A673 (cell line): ENCODE measurements around the gene CTRL. TPM values are rescaled to one million over a fixed set of nuclear protein-coding genes. Genes with fewer than 3 reads are reported as not detected.

ENCODE experiments used
- Bru-seq: library from RNA; stranded (reverse); fragments of 400-500 nt; gene quantifications from one replicate; lab custom pipeline; 2021; lab: Mats Ljungman, UMichigan
- BruChase-seq, 2 experiments: library from RNA; stranded (reverse); fragments of 400-500 nt; gene quantifications; one replicate each; lab custom pipeline; 2021; lab: Mats Ljungman, UMichigan
- BruUV-seq: library from RNA; stranded (reverse); fragments of 400-500 nt; replicated peaks from 2 replicates; lab custom pipeline; 2021; lab: Mats Ljungman, UMichigan
- CTCF ChIA-PET: fragments of 300-600 bp; sonication (Branson Sonifier 250); formaldehyde crosslinking; loops from one replicate; lab custom pipeline; 2022; ENCODE audit warnings: antibody characterized with exemption; lab: Charles Lee
- POLR2A ChIA-PET: fragments of 300-600 bp; sonication (Branson Sonifier 250); formaldehyde crosslinking; loops from one replicate; lab custom pipeline; 2022; ENCODE audit warnings: antibody characterized with exemption; ENCODE audit not compliant: low non-redundant PET; lab: Charles Lee
- DNase-seq: peaks from one replicate; pipeline ENCODE4 v3.0.0-alpha.2; 2015; ENCODE audit warnings: low spot score
- H3K27ac ChIP-seq: fragments of 200-600 bp; sonication (generic); 2 replicates; pipeline ENCODE4 v1.5.1; 2016; ENCODE audit warnings: mixed run types, low read depth, mild to moderate bottlenecking, mixed read lengths, antibody characterized with exemption, low read length; ENCODE audit not compliant: poor library complexity, severe bottlenecking
- H3K27me3 ChIP-seq: fragments of 200-600 bp; sonication (generic); replicated peaks from 2 replicates; pipeline ENCODE4 v1.6.1; 2017; ENCODE audit warnings: mixed run types, low read depth, mild to moderate bottlenecking, mixed read lengths, antibody characterized with exemption, low read length; ENCODE audit not compliant: insufficient read depth, poor library complexity
- H3K36me3 ChIP-seq: fragments of 200-600 bp; sonication (generic); 2 replicates; pipeline ENCODE4 v1.6.1; 2016; ENCODE audit warnings: mixed run types, mild to moderate bottlenecking, mixed read lengths, antibody characterized with exemption, low read length; ENCODE audit not compliant: insufficient read depth, poor library complexity, severe bottlenecking
- H3K4me1 ChIP-seq: fragments of 200-600 bp; sonication (generic); 2 replicates; pipeline ENCODE4 v1.6.1; 2017; ENCODE audit warnings: mixed run types, mild to moderate bottlenecking, mixed read lengths, antibody characterized with exemption, low read length; ENCODE audit not compliant: insufficient read depth, poor library complexity, severe bottlenecking
- H3K4me3 ChIP-seq: fragments of 200-600 bp; sonication (generic); 2 replicates; pipeline ENCODE4 v1.5.1; 2016; ENCODE audit warnings: low read depth, mixed run types, mild to moderate bottlenecking, mixed read lengths, low read length; ENCODE audit not compliant: poor library complexity, severe bottlenecking
- H3K9me3 ChIP-seq: fragments of 200-600 bp; sonication (generic); 2 replicates; pipeline ENCODE4 v1.6.1; 2016; ENCODE audit warnings: mixed run types, low read depth, mild to moderate bottlenecking, mixed read lengths, antibody characterized with exemption, low read length; ENCODE audit not compliant: poor library complexity, severe bottlenecking
- EZH2 ChIP-seq: fragments of 200-600 bp; sonication (generic); IDR thresholded peaks from 2 replicates; pipeline ENCODE4 v1.6.1; 2017; ENCODE audit warnings: borderline replicate concordance, low read depth, mild to moderate bottlenecking, mixed read lengths, antibody characterized with exemption, low read length; ENCODE audit not compliant: poor library complexity, severe bottlenecking
- intact Hi-C: fragments of 100-400 bp; cut with micrococcal nuclease; formaldehyde crosslinking; loops from one replicate; pipeline ENCODE4 v1.10.0; 2022; ENCODE audit not compliant: unreplicated experiment
- long read RNA-seq: library from polyadenylated mRNA; stranded (forward); transcript quantifications from one replicate; pipeline ENCODE4 v2.0.0, GENCODE V29; 2022
- total RNA-seq: library from RNA; stranded (reverse); gene quantifications from 2 replicates; pipeline ENCODE4 v1.2.3, GENCODE V29; 2021
- TF ChIP-seq, protein P1 (sequence below): fragments of 300-800, 200-600 bp; sonication (generic); conservative IDR thresholded peaks from 2 replicates; pipeline ENCODE4 v1.5.1; 2017; ENCODE audit warnings: low read depth, mild to moderate bottlenecking, antibody characterized with exemption, low read length, moderate library complexity, mixed read lengths

The CTRL gene
- total RNA-seq (2.9 and 3.2 TPM in 2 replicates), Bru-seq, nascent RNA (percentile 43 among the genes with signal in this experiment), BruChase-seq, experiment 1, labeled RNA remaining after a 2-hour chase (percentile 52 among the genes with signal in this experiment), BruChase-seq, experiment 2, labeled RNA remaining after a 6-hour chase (percentile 59 among the genes with signal in this experiment)
- long read RNA-seq, result 0 reads

- no peak for DNase-seq
- H3K27ac ChIP-seq, result no peak within 1 kb of the TSS
- H3K4me1 ChIP-seq, result peaks cover 14% of the 10 kb centered on the region
- intact Hi-C loops, result no loop called here
- ChIA-PET POLR2A (no interaction called here), CTCF (interaction anchor here (0.5 to 2.6 kb wide), 2 partner anchors 47 to 112 kb away, joined by 7 to 12 read pairs; partner anchors contain the start of gene NRN1L)
- H3K9me3 ChIP-seq, result no peaks in the 10 kb centered on the region
- TF ChIP-seq EZH2, result no peak
- TF ChIP-seq, protein P1, sequence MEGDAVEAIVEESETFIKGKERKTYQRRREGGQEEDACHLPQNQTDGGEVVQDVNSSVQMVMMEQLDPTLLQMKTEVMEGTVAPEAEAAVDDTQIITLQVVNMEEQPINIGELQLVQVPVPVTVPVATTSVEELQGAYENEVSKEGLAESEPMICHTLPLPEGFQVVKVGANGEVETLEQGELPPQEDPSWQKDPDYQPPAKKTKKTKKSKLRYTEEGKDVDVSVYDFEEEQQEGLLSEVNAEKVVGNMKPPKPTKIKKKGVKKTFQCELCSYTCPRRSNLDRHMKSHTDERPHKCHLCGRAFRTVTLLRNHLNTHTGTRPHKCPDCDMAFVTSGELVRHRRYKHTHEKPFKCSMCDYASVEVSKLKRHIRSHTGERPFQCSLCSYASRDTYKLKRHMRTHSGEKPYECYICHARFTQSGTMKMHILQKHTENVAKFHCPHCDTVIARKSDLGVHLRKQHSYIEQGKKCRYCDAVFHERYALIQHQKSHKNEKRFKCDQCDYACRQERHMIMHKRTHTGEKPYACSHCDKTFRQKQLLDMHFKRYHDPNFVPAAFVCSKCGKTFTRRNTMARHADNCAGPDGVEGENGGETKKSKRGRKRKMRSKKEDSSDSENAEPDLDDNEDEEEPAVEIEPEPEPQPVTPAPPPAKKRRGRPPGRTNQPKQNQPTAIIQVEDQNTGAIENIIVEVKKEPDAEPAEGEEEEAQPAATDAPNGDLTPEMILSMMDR, result no peak
- H3K36me3 ChIP-seq, result peaks cover 15% of the 10 kb centered on the region
- H3K27me3 ChIP-seq, result no peaks in the 10 kb centered on the region
- no TSS peak for BruUV-seq
- no peak within 1 kb of the TSS for H3K4me3 ChIP-seq
These were observed at the start of gene CTRL for GRCh38 chr16:67931712-67932461. Gene CTRL (minus strand): TSS chr16:67931862. CDS start chr16:67931852, 10 bp downstream.

DNA sequence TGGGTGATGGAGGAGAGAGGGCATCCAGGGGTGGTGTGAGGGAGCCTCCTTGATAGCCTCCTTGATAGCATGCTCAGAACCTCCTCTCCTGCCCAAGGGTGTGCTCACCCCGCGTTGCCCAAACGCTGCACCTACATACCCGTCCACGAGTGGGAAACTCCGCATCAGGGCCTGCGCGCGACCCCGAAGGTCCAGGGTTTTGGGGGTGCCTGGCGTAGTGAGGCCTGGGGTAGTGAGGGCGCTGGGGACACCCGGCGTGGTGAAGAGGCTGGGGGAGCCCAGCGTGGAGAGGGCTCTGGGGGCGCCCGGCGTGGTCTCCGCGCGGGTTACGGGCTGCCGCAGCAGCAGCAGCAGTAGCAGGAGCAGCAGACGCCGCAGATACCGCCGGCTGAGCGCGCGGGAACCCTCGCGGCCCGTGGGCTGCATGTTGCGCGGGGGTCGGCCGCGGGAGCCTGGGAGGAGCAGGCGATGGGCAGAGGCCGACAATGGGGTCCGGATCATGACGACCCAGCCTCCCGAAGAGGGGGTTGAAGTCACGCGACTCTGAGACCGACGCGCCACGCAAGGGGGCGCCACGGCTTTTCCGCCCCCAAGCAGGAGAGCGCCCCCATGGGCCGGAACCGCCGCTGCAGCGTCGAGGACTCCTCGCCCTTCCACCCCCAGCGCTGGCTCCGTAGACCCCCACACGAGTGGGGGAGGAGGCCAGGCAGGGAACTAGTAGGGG, 48.5 kb upstream of the CTRL start, which contains the start of gene DPEP3:
TSS of gene DPEP3 (minus strand) at position 545 of the 724 bp plus-strand sequence. CDS start at position 426, 119 bp downstream.
- POLR2A ChIA-PET, result no interaction called here

More for the DNA sequence above, 48.5 kb upstream of the CTRL start, which contains the start of gene DPEP3:
- TF ChIP-seq, protein P1, result peak; percentile 38; the same call in 1 of the 2 replicates
- no peak for TF ChIP-seq EZH2
- DNase-seq, result no peak
- Histone ChIP-seq H3K27me3 (no peaks in the 10 kb centered on the region), H3K27ac (no peak within 1 kb of the TSS), H3K9me3 (no peaks in the 10 kb centered on the region), H3K4me1 (no peaks in the 10 kb centered on the region), H3K4me3 (no peak within 1 kb of the TSS), H3K36me3 (no peaks in the 10 kb centered on the region)
- intact Hi-C loops, result no loop called here
- CTCF ChIA-PET, result no interaction called here
- BruUV-seq, result no TSS peak
